NT2/D1 (cell line): ENCODE measurements around the gene C12orf76.

Experiments
- DNase-seq: peaks from one replicate; pipeline ENCODE4 v3.0.0-alpha.2; 2011; ENCODE audit warnings: low read depth, low spot score
- H3K27me3 ChIP-seq: 2 replicates; pipeline ENCODE4 v1.6.0; 2011; ENCODE audit warnings: mild to moderate bottlenecking; ENCODE audit not compliant: insufficient read length, insufficient read depth
- H3K36me3 ChIP-seq: 2 replicates; pipeline ENCODE4 v1.6.1; 2011; ENCODE audit warnings: mild to moderate bottlenecking, low read length, mixed read lengths; ENCODE audit not compliant: insufficient read depth, insufficient read length
- H3K4me1 ChIP-seq: 2 replicates; pipeline ENCODE4 v1.5.1; 2011; ENCODE audit not compliant: insufficient read depth, insufficient read length
- H3K4me3 ChIP-seq: 2 replicates; pipeline ENCODE4 v1.5.1; 2011; ENCODE audit warnings: low read depth; ENCODE audit not compliant: insufficient read length
- H3K9ac ChIP-seq: 2 replicates; pipeline ENCODE4 v1.6.0; 2011; ENCODE audit warnings: low read depth; ENCODE audit not compliant: insufficient read length
- H3K9me3 ChIP-seq: 2 replicates; pipeline ENCODE4 v1.5.1; 2011; ENCODE audit warnings: mild to moderate bottlenecking, low read length; ENCODE audit not compliant: insufficient read depth
- SUZ12 ChIP-seq: IDR thresholded peaks from 2 replicates; pipeline ENCODE4 v1.6.1; 2011; ENCODE audit not compliant: insufficient read length, insufficient read depth; ENCODE audit errors: extremely low read depth
- YY1 ChIP-seq: IDR thresholded peaks from 2 replicates; pipeline ENCODE4 v1.6.1; 2011; ENCODE audit not compliant: insufficient read length, insufficient read depth
- ZNF274 ChIP-seq: IDR thresholded peaks from 2 replicates; pipeline ENCODE4 v1.6.1; 2011; ENCODE audit warnings: mild to moderate bottlenecking, low read depth, low read length

Gene C12orf76

DNA sequence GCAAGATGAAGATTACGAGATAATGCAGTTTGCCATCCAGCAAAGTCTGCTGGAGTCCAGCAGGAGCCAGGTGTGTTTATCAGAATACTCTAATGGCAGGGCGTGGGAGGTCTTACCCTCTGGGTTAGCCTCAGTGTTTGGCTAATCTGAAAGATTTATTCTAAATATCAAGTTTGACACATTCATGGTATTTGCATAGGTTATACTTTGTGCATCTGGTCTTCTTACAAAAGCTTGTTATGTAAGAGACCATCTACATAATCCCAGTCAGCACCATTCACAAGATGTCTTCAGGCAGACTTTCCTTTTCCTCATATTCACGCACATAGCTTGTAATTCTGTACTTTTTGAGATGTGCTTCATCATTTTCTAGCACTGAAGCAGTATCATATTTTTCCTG lies 14.4 kb downstream of the C12orf76 start:
- Histone ChIP-seq H3K9me3 (no peaks in the 10 kb centered on the region), H3K27me3 (no peaks in the 10 kb centered on the region), H3K4me1 (no peaks in the 10 kb centered on the region), H3K4me3 (no peak overlapping the region), H3K36me3 (peaks cover 51% of the 10 kb centered on the region), H3K9ac (no peak overlapping the region)
- DNase-seq, result no peak
- TF ChIP-seq SUZ12, result no peak
- no peak for TF ChIP-seq YY1
- TF ChIP-seq ZNF274, result no peak

DNA sequence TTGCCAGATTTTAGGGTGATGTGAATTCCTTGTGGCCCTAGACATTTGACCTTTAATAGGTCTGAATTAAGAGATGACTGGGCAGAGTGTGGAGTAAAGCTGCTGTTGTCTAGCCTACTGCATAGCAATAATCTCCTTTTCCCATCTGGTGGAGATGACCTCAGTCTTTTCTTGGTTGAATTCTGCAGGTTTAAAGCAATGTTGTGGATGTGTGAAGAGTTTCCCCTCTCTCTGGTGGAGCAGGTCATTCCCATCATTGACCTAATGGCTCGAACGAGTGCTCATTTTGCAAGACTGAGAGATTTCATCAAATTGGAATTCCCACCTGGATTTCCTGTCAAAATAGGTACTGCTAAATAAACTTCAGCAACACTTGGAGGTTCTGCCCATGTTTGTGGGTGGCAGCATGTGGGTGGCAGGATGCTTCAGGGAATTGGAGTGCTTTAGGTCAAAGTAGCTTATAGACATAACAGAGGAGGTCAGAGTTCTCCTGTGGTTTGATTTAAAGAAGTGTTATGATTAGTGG lies 19.0 kb downstream of the C12orf76 start:
- Histone ChIP-seq H3K4me3 (no peak overlapping the region), H3K9me3 (no peaks in the 10 kb centered on the region), H3K36me3 (peaks cover 37% of the 10 kb centered on the region), H3K9ac (no peak overlapping the region), H3K27me3 (no peaks in the 10 kb centered on the region), H3K4me1 (no peaks in the 10 kb centered on the region)
- TF ChIP-seq ZNF274 (no peak), YY1 (no peak), SUZ12 (no peak)
- no peak for DNase-seq

GRCh38 chr12:110028323-110028722 lies 20.0 kb downstream of the C12orf76 start:
- Histone ChIP-seq H3K4me3 (no peak overlapping the region), H3K27me3 (no peaks in the 10 kb centered on the region), H3K9me3 (no peaks in the 10 kb centered on the region), H3K9ac (no peak overlapping the region), H3K36me3 (peaks cover 32% of the 10 kb centered on the region), H3K4me1 (no peaks in the 10 kb centered on the region)
- no peak for DNase-seq
- no peak for TF ChIP-seq SUZ12
- no peak for TF ChIP-seq YY1
- TF ChIP-seq ZNF274, result no peak

- TF ChIP-seq ZNF274, result no peak
- TF ChIP-seq YY1, result no peak
- no peak for TF ChIP-seq SUZ12
- Histone ChIP-seq H3K27me3 (no peaks in the 10 kb centered on the region), H3K4me3 (no peak overlapping the region), H3K9ac (no peak overlapping the region), H3K36me3 (peaks cover 17% of the 10 kb centered on the region), H3K9me3 (no peaks in the 10 kb centered on the region), H3K4me1 (no peaks in the 10 kb centered on the region)
- no peak for DNase-seq
These were observed 24.3 kb downstream of the C12orf76 start for GRCh38 chr12:110024051-110024450.

- no peak for TF ChIP-seq ZNF274
- TF ChIP-seq SUZ12, result no peak
- Histone ChIP-seq H3K9ac (no peak overlapping the region), H3K27me3 (no peaks in the 10 kb centered on the region), H3K9me3 (no peaks in the 10 kb centered on the region), H3K36me3 (peaks cover 21% of the 10 kb centered on the region), H3K4me3 (no peak overlapping the region), H3K4me1 (no peaks in the 10 kb centered on the region)
- no peak for DNase-seq
These were observed 25.0 kb downstream of the C12orf76 start for GRCh38 chr12:110023059-110023980.

- no peak for DNase-seq
- Histone ChIP-seq H3K27me3 (no peaks in the 10 kb centered on the region), H3K36me3 (peaks cover 15% of the 10 kb centered on the region), H3K9ac (no peak overlapping the region), H3K4me1 (no peaks in the 10 kb centered on the region), H3K9me3 (no peaks in the 10 kb centered on the region), H3K4me3 (no peak overlapping the region)
- TF ChIP-seq ZNF274 (no peak), YY1 (no peak), SUZ12 (no peak)
These were observed 27.4 kb downstream of the C12orf76 start for GRCh38 chr12:110020956-110021355.

- TF ChIP-seq SUZ12 (no peak), ZNF274 (no peak), YY1 (no peak)
- no peak overlapping the region for H3K4me3 ChIP-seq
- H3K27me3 ChIP-seq, result no peaks in the 10 kb centered on the region
- H3K9ac ChIP-seq, result no peak overlapping the region
- no peaks in the 10 kb centered on the region for H3K4me1 ChIP-seq
- H3K9me3 ChIP-seq, result no peaks in the 10 kb centered on the region
- peaks cover 24% of the 10 kb centered on the region for H3K36me3 ChIP-seq
- DNase-seq, result no peak
These were observed 33.2 kb downstream of the C12orf76 start for GRCh38 chr12:110015132-110015531.
